Activated CD8-positive, alpha-beta memory T cell treated with anti-CD3 and anti-CD28 coated beads for 48 hours (primary cell): ENCODE results near the gene CCDC117.
A peak's percentile ranks its signal among the peaks of the same experiment; 100 is the strongest.
"Not testable (repeated sequence)": the region's sequence is repeated elsewhere in the genome, so short reads cannot be mapped to it uniquely, and the experiment has no call there.

Source experiments
- DNase-seq, 3 experiments: peaks; one replicate each; pipeline ENCODE4 v3.0.0-alpha.2; 2020; ENCODE audit warnings: low read depth in 2 of 3, low spot score in 2 of 3

Gene CCDC117

GRCh38 chr22:28772633-28773460, at the start of gene CCDC117:
CCDC117 (plus strand) TSS chr22:28772695; CDS start chr22:28772850, 155 bp downstream.
- peak; percentile 75 to 89 (median 82) for DNase-seq

GRCh38 chr22:28728002-28728401, 44.5 kb upstream of the CCDC117 start:
- no peak for DNase-seq

- no peak for DNase-seq
Observed at GRCh38 chr22:28728621-28729313, 43.7 kb upstream of the CCDC117 start.

GRCh38 chr22:28730179-28730578, 42.3 kb upstream of the CCDC117 start:
- no peak for DNase-seq

GRCh38 chr22:28734393-28734792, 38.1 kb upstream of the CCDC117 start:
- DNase-seq: no peak

- no peak for DNase-seq
Observed at GRCh38 chr22:28736301-28737155, 36.0 kb upstream of the CCDC117 start.

- DNase-seq: no peak
Observed at GRCh38 chr22:28737701-28738100, 34.8 kb upstream of the CCDC117 start.

GRCh38 chr22:28738876-28739275, 33.6 kb upstream of the CCDC117 start:
- DNase-seq: not testable (repeated sequence)

- no peak for DNase-seq
Observed at GRCh38 chr22:28741200-28741784, 31.2 kb upstream of the CCDC117 start.

GRCh38 chr22:28741785-28742561, 30.5 kb upstream of the CCDC117 start, which contains the start of the genes CHEK2 and HSCB:
CHEK2 (minus strand) TSS chr22:28741820; CDS start chr22:28734721, 7,099 bp downstream.
HSCB (plus strand) TSS chr22:28742039; CDS start chr22:28742096, 57 bp downstream.
- DNase-seq: peak; percentile 72 to 92 (median 88)

- peak in 1 of 3 experiments; percentile 56 for DNase-seq
Observed at GRCh38 chr22:28742562-28742962, 29.9 kb upstream of the CCDC117 start.

GRCh38 chr22:28743852-28744251, 28.6 kb upstream of the CCDC117 start:
- DNase-seq: no peak

GRCh38 chr22:28750471-28750881, 22.0 kb upstream of the CCDC117 start:
- DNase-seq: no peak

GRCh38 chr22:28754512-28754911, 18.0 kb upstream of the CCDC117 start:
- not testable (repeated sequence) for DNase-seq

- no peak for DNase-seq
Observed at GRCh38 chr22:28759861-28760560, 12.5 kb upstream of the CCDC117 start.

GRCh38 chr22:28761449-28761755, 11.1 kb upstream of the CCDC117 start:
- no peak for DNase-seq

GRCh38 chr22:28762000-28762399, 10.5 kb upstream of the CCDC117 start:
- not testable (repeated sequence) for DNase-seq

GRCh38 chr22:28766628-28767027, 5.9 kb upstream of the CCDC117 start:
- DNase-seq: no peak

GRCh38 chr22:28768701-28769393, 3.6 kb upstream of the CCDC117 start:
- DNase-seq: no peak
